Endodermal cell (in vitro differentiated cells): ENCODE results near the gene GRK6. TPM values are rescaled to one million over a fixed set of nuclear protein-coding genes. Genes with fewer than 3 reads are reported as not detected.

ENCODE experiments used
- DNase-seq: peaks from one replicate; pipeline ENCODE4 v3.0.0-alpha.2; 2017
- H3K27ac ChIP-seq: 2 replicates; pipeline ENCODE4 v1.5.1; 2013; ENCODE audit warnings: mild to moderate bottlenecking, low read depth, low read length, moderate library complexity
- H3K27me3 ChIP-seq: 2 replicates; pipeline ENCODE4 v1.6.1; 2013; ENCODE audit warnings: mild to moderate bottlenecking, low read length, moderate library complexity; ENCODE audit not compliant: insufficient read depth, control insufficient read depth, poor library complexity, severe bottlenecking
- H3K36me3 ChIP-seq: 2 replicates; pipeline ENCODE4 v1.7.0; 2013; ENCODE audit warnings: mild to moderate bottlenecking, low read length, moderate library complexity; ENCODE audit not compliant: control insufficient read depth, insufficient read depth
- H3K4me1 ChIP-seq: one replicate; pipeline ENCODE4 v1.7.0; 2013; ENCODE audit warnings: low read length; ENCODE audit not compliant: control insufficient read depth, insufficient read depth
- H3K4me3 ChIP-seq: 2 replicates; pipeline ENCODE4 v1.5.1; 2013; ENCODE audit warnings: mild to moderate bottlenecking, low read length, moderate library complexity
- H3K9ac ChIP-seq: 2 replicates; pipeline ENCODE4 v1.6.1; 2013; ENCODE audit warnings: mild to moderate bottlenecking, low read length, moderate library complexity; ENCODE audit not compliant: poor library complexity, severe bottlenecking; ENCODE audit errors: extremely low read depth
- H3K9me3 ChIP-seq: 2 replicates; pipeline ENCODE4 v1.6.1; 2013; ENCODE audit warnings: mild to moderate bottlenecking, low read length, moderate library complexity; ENCODE audit not compliant: control insufficient read depth
- H3K27ac Mint-ChIP-seq: 2 replicates; pipeline ENCODE4 v1.8.0; 2020; ENCODE audit warnings: mixed read lengths
- H3K27me3 Mint-ChIP-seq: 2 replicates; pipeline ENCODE4 v1.8.0; 2021; ENCODE audit warnings: mild to moderate bottlenecking, mixed read lengths; ENCODE audit not compliant: insufficient read depth
- H3K36me3 Mint-ChIP-seq: 2 replicates; pipeline ENCODE4 v1.8.0; 2020; ENCODE audit warnings: low read depth, mixed read lengths
- H3K4me1 Mint-ChIP-seq: 2 replicates; pipeline ENCODE4 v1.8.0; 2020; ENCODE audit warnings: mixed read lengths
- H3K4me3 Mint-ChIP-seq: 2 replicates; pipeline ENCODE4 v1.8.0; 2020; ENCODE audit warnings: mild to moderate bottlenecking, moderate library complexity, mixed read lengths
- H3K9me3 Mint-ChIP-seq: 2 replicates; pipeline ENCODE4 v1.8.0; 2020; ENCODE audit warnings: mild to moderate bottlenecking, mixed read lengths
- WGBS, 2 experiments: methylation state at CpG; one replicate each; pipeline versions ENCODE4 v1.1.5 to v1.1.7; 2013; ENCODE audit warnings: missing lambda C conversion rate in 2 of 2, mixed read lengths in 1 of 2; ENCODE audit not compliant: insufficient coverage in 1 of 2, insufficient read length in 1 of 2; 5-methylcytosine and 5-hydroxymethylcytosine counted together
- total RNA-seq, 2 donors: library from RNA; stranded (reverse); fragmentation: NEBNext Ultra II Directional in 1 of 2; extraction: Animal tissue kit (Norgen Biotek cat#: 25700) in 1 of 2; gene quantifications; 2 replicates in 1 of 2; 3 replicates in 1 of 2; pipeline ENCODE4 v1.2.1, GENCODE V29; 2021
- TF ChIP-seq, protein P1 (sequence below): fragments of 200-600 bp; sonication (generic); conservative IDR thresholded peaks from 2 replicates; pipeline ENCODE4 v1.5.0; 2021; ENCODE audit warnings: antibody characterized with exemption, mild to moderate bottlenecking

GRK6 gene
- total RNA-seq, 2 donors from 2014 or later = 51.6 to 66.8 TPM

DNA sequence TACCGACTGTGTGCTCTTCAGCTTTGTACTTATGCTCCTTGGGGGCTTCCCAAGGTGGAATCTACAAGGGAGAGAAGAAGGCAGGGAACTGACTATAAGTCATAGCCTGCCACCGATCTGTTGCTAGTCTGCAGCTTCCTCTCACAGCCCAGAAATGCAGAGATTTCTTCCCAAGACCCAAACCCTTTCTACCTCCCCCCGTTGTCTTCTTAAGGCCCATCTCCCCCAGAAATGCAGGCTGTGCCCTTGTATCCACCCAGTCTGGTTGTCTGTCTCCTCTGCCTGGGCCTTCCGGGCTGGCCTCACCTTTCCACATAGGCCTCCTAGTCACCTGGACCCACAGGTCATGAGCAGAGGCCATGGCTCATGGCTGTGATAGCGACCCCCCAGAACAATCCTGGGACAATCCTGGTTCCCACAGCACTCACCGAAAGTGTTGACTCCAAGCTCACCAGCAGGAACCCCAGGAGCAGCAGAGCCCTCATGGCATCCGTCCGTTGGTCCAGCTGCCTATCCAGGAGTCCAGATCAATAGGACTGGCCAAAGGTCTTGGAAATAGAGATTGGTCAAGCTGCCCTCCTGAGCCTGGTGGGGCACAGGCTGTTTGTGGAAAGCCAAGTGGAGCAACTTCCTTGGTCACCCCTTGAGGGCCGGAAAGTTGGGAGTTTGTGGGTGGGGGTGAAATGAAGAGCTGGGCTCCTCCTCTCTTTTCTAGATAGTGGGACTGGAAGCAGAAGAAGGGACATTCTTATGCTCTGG is 17.3 kb upstream of the GRK6 start, which contains the start of gene F12:
Gene F12 (minus strand): TSS at position 522 of the 759 bp plus-strand sequence. CDS start 37 bp downstream, at position 485.
- no peaks in the 10 kb centered on the region for H3K4me1 Mint-ChIP-seq
- H3K27ac Mint-ChIP-seq = no peak within 1 kb of the TSS
- no peaks in the 10 kb centered on the region for H3K36me3 Mint-ChIP-seq
- Histone ChIP-seq H3K27ac (no peak within 1 kb of the TSS), H3K36me3 (no peaks in the 10 kb centered on the region), H3K4me3 (no peak within 1 kb of the TSS), H3K4me1 (no peaks in the 10 kb centered on the region), H3K9me3 (no peaks in the 10 kb centered on the region), H3K27me3 (peaks cover 73% of the 10 kb centered on the region), H3K9ac (no peak within 1 kb of the TSS)
- no peak for DNase-seq
- TF ChIP-seq, protein P1, sequence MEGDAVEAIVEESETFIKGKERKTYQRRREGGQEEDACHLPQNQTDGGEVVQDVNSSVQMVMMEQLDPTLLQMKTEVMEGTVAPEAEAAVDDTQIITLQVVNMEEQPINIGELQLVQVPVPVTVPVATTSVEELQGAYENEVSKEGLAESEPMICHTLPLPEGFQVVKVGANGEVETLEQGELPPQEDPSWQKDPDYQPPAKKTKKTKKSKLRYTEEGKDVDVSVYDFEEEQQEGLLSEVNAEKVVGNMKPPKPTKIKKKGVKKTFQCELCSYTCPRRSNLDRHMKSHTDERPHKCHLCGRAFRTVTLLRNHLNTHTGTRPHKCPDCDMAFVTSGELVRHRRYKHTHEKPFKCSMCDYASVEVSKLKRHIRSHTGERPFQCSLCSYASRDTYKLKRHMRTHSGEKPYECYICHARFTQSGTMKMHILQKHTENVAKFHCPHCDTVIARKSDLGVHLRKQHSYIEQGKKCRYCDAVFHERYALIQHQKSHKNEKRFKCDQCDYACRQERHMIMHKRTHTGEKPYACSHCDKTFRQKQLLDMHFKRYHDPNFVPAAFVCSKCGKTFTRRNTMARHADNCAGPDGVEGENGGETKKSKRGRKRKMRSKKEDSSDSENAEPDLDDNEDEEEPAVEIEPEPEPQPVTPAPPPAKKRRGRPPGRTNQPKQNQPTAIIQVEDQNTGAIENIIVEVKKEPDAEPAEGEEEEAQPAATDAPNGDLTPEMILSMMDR = no peak
- no peak within 1 kb of the TSS for H3K4me3 Mint-ChIP-seq
- 86 to 90% methylated on average over 3 to 9 of the region's 9 CpGs for WGBS, 2 experiments
- H3K9me3 Mint-ChIP-seq = no peaks in the 10 kb centered on the region
- H3K27me3 Mint-ChIP-seq = peaks cover 89% of the 10 kb centered on the region

DNA sequence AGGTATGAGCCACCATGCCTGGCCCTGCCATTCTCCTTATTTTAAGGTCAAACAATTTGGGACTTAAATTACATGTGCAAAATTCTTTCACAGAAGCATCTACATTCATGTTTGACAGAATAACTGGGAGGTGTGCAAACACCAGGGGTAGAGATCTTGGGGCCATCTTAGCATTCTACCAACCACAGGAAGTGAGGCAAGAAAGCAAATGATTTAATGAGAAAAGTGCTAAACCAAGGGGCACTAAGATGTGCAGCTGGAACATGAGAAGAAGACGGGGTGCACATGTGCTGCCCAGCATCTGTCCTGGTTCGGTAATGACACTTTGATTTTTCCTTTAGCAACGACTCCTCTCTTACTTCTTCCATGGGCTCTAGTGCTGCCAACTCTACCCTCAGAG is 15.9 kb upstream of the GRK6 start:
- H3K9me3 ChIP-seq = no peaks in the 10 kb centered on the region
- Mint-ChIP-seq H3K27me3 (peaks cover 78% of the 10 kb centered on the region), H3K27ac (no peak overlapping the region), H3K9me3 (no peaks in the 10 kb centered on the region), H3K4me3 (no peak overlapping the region), H3K4me1 (no peaks in the 10 kb centered on the region), H3K36me3 (no peaks in the 10 kb centered on the region)
- no peaks in the 10 kb centered on the region for H3K36me3 ChIP-seq
- WGBS, 2 experiments = 81 to 92% methylated on average over 3 of the region's 3 CpGs
- H3K9ac ChIP-seq = no peak overlapping the region
- no peaks in the 10 kb centered on the region for H3K4me1 ChIP-seq
- H3K4me3 ChIP-seq = no peak overlapping the region
- H3K27ac ChIP-seq = no peak overlapping the region
- H3K27me3 ChIP-seq = peaks cover 60% of the 10 kb centered on the region
- no peak for DNase-seq
- TF ChIP-seq, protein P1 = no peak

DNA sequence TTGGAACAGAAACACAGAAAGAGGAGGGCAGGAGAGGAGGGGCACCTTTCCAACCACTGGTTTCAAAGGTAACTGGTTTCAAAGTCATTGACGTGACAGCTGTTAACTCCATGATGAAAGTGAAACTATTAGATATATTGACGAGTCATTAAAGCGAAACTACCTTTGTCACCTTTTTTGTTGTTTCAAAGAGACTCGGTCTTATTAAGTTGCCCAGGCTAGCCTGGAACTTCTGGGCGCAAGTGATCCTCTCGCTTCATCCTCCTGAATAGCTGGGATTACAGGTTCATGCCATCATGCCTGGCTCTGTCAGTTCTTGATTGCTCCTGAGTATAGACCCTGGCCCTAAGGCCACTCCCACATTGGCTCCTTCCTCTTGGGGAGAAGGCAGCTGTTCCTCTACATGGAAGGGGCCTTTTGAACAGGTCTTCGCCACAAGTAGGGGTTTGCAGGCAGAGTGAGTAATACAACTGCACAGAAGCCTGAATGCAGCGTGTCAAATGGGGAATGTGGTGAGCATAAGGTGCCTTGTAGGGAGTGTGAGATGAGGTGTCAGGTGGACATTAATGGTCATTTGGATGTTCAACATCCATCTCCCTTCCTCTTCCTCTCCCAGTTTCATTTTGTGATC is 13.8 kb upstream of the GRK6 start:
- H3K9me3 Mint-ChIP-seq = no peaks in the 10 kb centered on the region
- H3K27me3 Mint-ChIP-seq = peaks cover 60% of the 10 kb centered on the region
- no peaks in the 10 kb centered on the region for H3K4me1 Mint-ChIP-seq
- H3K27ac ChIP-seq = no peak overlapping the region
- no peak overlapping the region for H3K4me3 Mint-ChIP-seq
- H3K27ac Mint-ChIP-seq = no peak overlapping the region
- H3K36me3 ChIP-seq = no peaks in the 10 kb centered on the region
- H3K9me3 ChIP-seq = no peaks in the 10 kb centered on the region
- no peaks in the 10 kb centered on the region for H3K36me3 Mint-ChIP-seq
- H3K27me3 ChIP-seq = peaks cover 39% of the 10 kb centered on the region
- TF ChIP-seq, protein P1 = no peak
- no peak overlapping the region for H3K9ac ChIP-seq
- no peak for DNase-seq
- WGBS, 2 experiments = 93 to 94% methylated on average over 7 to 8 of the region's 8 CpGs
- H3K4me1 ChIP-seq = no peaks in the 10 kb centered on the region
- no peak overlapping the region for H3K4me3 ChIP-seq
